A172 (cell line): ENCODE results near the gene HBE1. TPM values are rescaled to one million over a fixed set of nuclear protein-coding genes. Genes with fewer than 3 reads are reported as not detected.
"Not testable (repeated sequence)": the region's sequence is repeated elsewhere in the genome, so short reads cannot be mapped to it uniquely, and the experiment has no call there.

ENCODE experiments used
- DNase-seq: peaks from one replicate; pipeline ENCODE4 v3.0.0-alpha.2; 2015; ENCODE audit warnings: low spot score
- total RNA-seq: library from RNA; depleted of rRNA; stranded (reverse); fragments of >200 nt; shearing (Covaris generic); gene quantifications from 2 replicates; pipeline ENCODE4 v1.2.3, GENCODE V29; 2014; rRNA removed

HBE1 gene
- 25.6 and 49.9 TPM in 2 replicates for total RNA-seq

DNA sequence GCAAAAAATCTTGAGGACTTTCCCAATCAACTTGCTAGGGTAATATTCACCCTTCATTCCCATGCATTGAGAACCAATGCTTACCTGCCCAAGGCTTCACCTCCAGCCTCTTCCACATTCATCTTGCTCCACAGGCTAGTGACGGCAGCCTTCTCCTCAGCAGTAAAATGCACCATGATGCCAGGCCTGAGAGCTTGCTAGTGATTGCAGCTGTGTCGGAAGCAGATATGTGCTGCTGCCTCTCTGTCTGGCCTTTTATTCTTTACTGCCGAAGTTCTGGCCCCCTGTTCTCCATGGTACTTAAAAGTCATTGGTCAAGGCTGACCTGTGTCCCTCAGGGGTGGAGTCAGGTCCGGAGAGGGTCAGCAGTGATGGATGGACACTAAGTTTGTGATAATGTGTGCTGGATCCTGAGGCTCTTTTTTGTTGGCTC is at the start of gene HBE1:
Gene HBE1, minus strand, starts transcription at position 231 of the 433 bp plus-strand sequence. Its CDS starts 55 bp downstream, at position 176.
- no peak for DNase-seq

DNA sequence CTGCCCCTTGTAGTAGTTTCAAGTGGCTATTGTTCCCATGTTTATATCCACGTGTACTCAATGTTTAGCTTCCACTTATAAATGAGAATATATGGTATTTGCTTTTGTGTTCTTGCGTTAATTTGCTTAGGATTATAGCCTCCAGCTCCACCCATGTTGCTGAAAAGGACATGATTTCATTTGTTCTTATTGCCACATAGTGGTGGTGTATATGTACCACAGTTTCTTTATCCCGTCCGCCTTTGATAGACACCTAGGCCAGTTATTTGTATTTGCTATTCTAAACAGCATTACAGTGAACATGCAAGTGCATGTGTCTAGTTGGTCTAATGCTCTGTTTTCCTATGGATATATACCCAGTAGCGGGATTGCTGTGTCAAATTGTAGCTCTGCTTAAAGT is 47.5 kb upstream of the HBE1 start:
- DNase-seq = no peak

DNA sequence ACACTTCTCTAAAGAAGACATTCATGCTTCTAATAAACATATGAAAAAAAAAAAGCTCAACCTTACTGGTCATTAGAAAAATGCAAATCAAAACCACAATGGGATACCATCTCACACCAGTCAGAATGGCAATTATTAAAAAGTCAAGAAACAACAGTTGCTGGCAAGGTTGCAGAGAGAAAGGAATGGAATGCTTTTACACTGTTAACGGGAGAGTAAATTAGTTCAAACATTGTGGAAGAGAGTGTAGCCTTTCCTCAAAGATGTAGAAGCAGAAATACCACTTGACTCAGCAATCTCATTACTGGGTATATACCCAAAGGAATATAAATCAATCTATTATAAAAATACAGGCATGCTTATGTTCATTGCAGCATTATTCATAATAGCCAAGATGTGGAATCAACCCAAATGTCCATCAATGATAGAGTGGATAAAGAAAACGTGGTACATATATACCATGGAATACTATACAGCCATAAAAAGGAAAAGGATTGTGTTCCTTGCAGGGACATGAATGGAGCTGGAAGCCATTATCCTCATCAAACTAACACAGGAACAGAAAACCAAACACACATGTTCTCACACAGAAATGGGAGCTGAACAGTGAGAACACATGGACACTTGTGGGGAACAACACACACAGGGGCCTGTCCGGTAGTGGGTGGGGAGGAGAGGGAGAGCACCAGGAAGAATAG is 43.7 kb upstream of the HBE1 start:
- not testable (repeated sequence) for DNase-seq

DNA sequence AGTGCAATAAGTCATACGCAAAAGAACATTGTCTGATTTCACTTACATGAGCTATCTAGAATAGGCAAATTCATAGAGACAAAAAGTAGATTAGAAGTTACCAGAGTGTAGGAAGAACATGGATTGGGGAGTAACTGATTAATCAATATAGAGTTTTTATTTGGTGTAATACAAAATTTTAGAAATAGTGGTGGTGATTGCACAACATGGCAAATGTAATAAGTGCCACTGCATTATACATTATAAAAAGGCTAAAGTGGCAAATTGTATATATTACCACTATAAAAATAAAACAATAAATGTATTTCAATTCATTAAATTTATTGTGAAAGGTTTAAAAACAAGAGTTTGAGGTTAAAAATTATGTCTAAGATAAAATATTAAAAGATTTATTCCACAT is 40.7 kb upstream of the HBE1 start:
- no peak for DNase-seq

DNA sequence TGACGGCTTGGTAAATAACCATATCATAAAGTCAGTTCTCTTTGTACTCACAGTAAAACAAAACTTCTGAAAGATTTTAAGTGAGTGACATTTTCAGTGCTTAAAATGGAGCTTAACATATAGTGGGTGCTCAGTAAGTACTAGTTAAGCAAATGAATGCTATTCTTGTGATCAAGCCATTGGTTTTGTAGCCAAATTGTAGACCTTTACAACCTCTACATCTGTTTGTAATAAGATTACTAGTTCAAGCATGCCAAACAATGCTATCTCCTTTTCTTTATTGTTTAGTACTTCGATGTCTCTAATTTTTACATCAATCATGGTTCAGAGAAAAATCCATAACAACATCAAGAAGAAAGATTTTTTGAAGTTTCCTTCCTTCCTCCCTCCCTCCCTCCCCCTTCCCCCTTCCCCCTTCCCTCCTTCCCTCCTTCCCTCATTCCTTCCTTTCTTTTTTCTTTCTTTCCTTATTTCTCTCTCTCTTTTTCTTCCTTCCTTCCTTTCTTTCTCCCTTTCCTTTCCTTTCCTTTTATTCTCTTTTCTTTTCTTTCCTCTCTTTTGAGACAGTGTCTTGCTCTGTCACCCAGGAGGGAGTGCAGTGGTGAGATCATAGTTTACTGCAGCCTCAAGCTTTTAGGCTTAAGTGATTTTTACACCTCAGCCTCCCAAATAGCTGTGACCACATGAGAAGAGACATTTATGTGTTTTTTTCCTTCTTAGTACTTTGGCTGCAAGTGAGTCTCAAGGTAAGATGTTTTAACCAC is 37.7 kb upstream of the HBE1 start:
- no peak for DNase-seq

DNA sequence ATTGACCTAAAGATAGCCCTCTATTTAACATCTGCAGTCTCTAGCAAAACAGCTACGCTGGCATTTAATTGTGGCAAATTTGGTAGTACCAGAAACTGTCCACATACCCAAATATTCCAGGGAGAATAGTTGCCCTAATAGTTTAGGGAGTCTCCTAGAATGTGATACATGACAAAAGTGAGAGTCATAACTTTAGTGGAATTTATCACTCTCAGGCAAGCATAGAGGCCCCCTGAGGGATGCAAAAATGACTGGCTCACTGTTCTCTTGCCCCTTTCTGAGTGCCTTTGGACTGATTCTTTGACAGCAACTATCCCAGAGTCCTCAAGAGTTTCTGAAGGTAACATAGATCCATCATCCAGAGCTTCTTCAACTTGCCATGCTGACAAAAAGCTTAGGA is 34.3 kb upstream of the HBE1 start:
- no peak for DNase-seq

DNA sequence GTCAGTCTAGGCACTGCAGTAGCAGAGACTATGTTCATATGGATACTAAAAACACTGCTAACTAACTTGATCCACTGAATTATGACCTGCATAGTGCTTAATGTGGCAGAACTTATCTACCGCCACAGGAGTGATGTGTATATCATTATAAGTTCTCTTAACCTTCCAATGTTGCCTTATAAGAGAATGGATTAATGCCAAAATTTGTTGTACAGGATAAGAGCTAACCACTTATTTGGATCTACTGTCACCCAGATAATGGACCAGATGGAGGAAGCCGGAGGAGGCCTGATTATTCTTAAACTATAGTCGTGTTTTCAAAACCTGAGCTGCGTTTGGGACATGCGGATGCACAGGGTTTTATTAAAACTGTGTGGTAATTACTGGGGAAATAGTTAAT is 33.9 kb upstream of the HBE1 start:
- DNase-seq = no peak

DNA sequence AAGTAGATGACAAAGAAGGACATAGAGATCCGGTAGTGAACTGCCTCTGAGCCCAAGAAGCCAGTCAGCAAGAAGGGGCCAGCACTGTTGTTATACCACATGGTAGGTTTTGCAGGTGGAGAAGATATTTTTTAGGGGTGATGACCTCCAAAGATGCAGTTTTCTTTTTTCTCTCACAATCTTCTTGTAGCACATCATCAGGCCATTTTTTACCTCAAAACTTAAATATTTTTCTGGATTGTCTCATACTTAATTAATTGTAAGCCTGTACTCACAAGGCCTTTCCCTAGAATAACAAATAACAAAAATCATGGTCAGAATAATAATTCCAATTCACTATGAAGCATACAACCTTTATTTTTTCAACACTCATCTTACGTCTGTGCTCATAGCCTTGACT is 32.1 kb upstream of the HBE1 start, which contains the start of gene OR51B4:
Gene OR51B4, minus strand, starts transcription at position 101 of the 400 bp plus-strand sequence. Its CDS starts 0 bp downstream, at position 101.
- no peak for DNase-seq

DNA sequence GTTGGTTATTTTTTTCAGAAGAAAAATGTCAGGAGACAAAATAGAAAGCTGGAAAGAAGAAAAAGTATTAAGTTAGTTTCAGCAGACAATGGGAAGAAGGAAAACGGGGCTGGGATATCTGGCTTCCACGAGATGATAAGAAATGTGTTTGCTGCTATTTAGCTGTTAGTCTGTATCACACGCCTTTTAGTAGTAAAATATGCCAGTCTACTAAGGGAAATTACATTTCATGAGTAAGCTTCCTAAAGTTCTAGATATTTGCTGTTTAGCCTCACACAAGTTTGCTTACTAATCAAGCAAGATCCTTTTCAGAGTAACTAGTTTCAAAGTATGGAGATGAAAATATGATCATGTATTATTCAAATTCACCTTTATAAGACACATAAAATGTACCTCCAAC is 30.5 kb upstream of the HBE1 start:
- DNase-seq = no peak

DNA sequence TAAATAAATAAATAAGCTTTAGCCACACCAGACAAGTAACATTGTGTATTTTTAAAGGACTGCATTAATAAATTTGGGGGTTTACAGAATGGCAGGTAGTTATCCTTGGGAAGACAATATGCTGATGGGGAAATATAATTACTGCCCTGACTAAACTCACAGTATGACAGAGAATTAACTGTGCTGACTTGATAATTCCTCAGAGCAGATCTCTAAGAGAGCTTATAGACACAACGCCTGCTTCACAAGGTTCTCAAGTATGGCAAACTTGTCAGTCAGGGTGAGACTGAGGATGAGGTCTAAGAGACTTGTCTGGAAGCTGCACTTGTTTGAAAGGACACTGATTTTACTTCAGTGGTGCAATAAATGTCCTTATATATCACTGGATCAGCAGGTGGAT is 28.7 kb upstream of the HBE1 start:
- no peak for DNase-seq

DNA sequence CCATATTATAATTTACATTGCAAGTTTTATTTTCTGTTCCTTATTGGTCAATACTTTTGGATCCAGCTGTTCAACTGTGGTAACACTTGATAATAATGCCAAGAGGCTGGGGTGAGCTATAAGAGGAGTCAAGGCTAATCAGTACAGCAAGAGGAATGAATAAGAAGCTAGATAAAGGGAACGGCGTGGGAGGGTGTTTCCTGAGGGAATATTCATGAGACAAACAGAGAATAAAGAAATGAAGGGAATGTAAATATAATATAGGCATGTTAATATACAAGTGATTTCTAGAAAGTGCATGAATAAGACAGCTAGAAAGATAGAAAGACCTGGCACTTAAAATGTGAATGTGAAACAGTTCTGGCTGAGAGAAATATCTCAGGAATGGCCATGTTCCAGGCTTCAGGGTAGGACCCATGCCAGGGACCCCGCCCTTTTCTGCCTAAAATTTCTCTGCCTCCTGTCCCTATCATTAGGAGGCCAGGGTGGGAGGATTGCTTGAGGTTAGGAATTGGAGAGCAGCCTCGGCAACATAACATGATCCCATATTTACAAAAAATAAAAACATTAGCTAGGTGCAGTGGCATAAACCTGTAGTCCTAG is 28.1 kb upstream of the HBE1 start:
- DNase-seq = no peak

DNA sequence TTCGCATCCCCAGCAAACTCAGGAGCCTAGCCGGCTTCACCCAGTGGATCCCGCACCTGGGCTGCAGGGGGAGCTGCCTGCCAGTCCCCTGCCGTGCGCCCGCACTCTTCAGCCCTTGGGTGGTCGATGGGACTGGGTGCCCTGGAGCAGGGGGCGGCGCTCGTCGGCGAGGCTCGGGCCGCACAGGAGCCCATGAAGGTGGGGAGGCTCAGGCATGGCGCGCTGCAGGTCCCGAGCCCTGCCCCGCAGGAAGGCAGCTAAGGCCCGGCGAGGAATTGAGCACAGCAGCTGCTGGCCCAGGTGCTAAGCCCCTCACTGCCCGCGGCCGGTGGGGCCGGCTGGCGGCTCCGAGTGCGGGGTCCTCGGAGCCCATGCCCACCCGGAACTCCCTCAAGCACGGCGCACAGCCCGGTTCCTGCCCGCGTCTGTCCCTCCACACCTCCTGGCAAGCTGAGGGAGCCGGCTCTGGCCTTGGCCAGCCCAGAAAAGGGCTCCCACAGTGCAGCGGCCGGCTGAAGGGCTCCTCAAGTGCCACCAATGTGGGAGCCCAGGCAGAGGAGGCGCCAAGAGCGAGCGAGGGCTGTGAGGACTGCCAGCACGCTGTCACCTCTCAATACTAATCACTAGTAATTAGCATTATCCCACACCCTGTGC is 24.7 kb upstream of the HBE1 start:
- DNase-seq = not testable (repeated sequence)

DNA sequence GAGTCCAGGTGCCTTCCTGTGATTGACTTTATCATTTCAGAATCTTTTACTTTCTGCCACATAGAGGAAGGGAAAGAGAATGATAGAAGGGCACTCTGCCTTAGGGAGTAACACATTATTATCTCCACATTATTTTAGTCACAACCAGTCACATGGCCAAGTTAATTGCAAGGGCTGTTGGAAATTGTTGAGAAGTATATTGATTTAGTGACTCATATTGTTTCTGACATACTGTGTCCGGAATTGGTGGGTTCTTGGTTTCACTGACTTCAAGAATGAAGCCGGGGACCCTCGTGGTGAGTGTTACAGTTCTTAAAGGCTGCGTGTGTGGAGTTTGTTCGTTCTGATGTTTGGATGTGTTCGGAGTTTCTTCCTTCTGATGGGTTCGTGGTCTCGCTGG is 23.3 kb upstream of the HBE1 start:
- no peak for DNase-seq

DNA sequence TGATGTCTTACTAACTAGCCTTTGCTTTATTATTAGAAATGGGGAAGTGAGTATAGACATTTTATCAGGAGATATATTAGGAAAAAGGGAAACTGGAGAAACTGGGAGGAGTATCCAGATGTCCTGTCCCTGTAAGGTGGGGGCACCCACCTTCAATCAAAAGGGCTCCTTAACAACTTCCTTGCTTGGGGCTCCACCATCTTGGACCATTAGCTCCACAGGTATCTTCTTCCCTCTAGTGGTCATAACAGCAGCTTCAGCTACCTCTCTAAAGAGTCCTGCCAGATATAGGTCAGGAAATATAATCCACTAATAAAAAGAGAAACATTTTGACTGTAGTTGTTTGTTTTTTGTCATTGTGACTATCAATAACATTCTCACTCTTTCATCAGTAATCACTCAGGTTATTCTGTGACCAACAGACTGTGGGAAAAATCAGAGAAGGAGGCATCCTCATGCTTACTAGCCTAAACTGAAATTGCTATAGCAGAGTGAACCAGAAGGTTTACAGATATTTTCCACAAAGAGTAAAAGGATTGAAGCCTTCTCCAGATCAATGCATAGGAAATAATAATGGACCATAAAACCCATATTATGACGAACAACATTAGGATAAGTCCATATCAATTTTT is 21.6 kb upstream of the HBE1 start:
- peak; percentile 58 for DNase-seq

DNA sequence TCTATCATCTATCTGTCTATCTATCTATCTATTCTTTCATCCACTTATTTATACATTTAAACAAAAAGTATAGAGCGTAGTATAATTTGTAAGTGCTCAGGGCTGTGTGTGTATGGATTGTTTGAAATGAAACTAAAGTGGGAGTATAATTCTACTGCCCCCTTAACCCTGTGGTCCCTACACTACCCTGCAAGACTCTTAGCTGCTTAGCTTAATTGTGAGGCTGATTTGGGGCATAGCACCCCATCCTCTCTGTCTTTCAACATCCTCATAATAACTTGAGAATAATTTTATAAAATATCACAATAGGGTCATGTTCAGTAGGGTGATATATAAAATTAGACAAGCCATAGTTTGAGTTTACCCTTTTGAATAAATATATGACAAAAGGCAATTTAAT is 20.4 kb upstream of the HBE1 start:
- no peak for DNase-seq

DNA sequence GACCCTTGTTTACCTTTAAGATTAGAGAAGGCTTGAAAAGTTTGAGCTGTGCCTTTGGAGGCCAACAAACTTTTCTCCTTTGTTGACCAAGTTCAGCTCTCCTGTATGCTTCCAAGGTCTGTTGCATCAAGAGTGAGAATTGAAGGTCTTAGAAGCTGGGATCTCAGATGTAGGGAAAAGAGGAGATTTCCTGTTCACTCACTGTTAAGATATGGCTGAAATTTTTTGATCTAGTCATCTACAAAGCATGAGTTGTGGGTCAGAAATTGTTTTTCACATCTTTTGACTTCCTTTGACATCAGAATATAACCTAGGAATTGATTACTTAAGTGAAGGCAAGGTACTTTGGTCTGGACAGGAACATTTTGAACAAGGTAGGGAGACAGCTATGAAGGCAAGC is 20.0 kb upstream of the HBE1 start:
- no peak for DNase-seq

DNA sequence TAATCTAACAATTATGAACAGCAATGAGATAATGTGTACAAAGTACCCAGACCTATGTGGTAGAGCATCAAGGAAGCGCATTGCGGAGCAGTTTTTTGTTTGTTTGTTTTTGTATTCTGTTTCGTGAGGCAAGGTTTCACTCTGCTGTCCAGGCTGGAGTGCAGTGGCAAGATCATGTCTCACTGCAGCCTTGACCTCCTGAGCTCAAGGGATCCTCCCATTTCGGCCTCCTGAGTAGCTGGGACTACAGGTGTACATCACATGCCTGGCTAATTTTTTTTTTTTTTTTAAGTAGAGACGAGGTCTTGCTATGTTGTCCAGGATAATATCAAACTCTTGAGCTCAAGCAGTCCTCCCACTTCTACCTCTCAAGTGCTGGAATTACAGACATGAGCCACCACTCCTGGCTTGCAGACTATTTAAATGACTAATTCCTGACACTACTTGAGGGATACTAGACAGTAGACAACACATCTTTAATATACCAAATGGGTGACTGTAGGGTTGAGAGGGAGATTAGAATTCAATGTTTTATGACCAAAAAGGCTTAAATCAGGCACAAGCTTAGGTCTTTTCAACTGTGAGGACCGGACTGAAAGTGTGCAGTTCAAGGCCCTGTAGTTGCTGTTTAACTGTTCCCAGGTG is 19.3 kb upstream of the HBE1 start:
- DNase-seq = no peak

DNA sequence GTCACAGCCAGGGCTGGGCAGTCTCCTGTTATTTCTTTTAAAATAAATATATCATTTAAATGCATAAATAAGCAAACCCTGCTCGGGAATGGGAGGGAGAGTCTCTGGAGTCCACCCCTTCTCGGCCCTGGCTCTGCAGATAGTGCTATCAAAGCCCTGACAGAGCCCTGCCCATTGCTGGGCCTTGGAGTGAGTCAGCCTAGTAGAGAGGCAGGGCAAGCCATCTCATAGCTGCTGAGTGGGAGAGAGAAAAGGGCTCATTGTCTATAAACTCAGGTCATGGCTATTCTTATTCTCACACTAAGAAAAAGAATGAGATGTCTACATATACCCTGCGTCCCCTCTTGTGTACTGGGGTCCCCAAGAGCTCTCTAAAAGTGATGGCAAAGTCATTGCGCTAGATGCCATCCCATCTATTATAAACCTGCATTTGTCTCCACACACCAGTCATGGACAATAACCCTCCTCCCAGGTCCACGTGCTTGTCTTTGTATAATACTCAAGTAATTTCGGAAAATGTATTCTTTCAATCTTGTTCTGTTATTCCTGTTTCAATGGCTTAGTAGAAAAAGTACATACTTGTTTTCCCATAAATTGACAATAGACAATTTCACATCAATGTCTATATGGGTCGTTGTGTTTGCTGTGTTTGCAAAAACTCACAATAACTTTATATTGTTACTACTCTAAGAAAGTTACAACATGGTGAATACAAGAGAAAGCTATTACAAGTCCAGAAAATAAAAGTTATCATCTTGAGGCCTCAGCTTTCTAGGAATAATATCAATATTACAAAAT is 18.6 kb upstream of the HBE1 start:
- DNase-seq = peak; percentile 17

DNA sequence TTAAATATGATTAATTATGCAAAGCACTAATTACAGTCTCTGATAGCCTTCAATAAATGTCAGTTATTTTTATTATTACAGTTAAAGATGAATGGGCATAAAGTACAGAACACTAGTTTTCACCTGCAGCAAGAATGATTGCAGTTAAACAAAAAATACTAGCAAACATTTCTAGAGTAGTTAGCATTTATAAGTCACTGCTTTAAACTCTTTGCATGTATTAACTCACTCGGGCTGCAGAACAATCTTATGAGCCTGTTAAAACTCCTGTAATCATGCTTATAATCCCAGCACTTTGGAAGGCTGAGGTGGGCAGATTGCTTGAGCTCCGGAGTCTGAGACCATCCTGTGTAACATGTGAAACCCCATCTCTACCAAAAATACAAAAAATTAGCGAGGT is 17.2 kb upstream of the HBE1 start:
- no peak for DNase-seq

DNA sequence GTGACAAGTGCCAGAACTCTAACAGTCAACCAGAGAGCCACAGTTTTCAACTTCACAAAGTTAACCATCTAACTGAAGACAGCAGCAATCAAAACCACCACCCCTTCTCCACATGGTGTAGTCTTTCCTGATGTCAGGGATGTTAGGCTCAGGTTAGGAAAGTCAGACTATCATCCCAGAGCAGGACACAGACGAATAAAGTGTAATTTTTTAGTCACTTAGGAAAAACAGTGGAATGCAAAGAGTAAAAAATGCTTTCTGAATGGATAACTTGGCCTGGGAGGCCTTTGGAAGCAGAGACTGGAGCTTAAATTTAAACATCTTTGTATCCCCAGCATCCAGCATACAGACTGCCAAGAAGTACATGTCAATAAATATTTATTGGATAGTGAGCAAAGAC is 16.6 kb upstream of the HBE1 start:
- no peak for DNase-seq
